GM18858 (cell line): ENCODE results near the gene NOL7.

Experiments used
- ATAC-seq: cut with Tn5 transposase; IDR thresholded peaks from one replicate; pipeline ENCODE4 v1.9.1; 2021; ENCODE audit not compliant: unreplicated experiment

Gene NOL7

DNA sequence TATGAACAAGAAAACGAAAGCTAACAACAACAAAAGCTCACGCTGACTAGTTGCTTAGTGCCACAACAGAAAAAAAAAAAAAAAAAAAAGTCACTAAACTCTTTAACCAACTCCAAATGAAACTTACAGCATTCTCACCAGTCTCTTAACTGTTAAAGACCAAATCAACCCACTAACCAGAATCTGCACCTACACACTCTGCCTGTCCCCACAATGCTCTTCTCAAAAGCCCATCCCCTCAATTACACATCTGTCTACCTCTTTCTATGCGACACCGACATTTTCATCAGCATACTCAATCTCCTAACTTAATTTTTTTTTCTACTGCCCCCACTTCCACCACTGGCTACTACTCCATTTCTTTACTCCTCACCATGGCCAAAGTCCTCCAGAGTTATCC, 34.3 kb downstream of the NOL7 start:
- ATAC-seq = no peak

- no peak for ATAC-seq
Observed at GRCh38 chr6:13653296-13653695, 38.2 kb downstream of the NOL7 start.

- ATAC-seq = no peak
Observed at GRCh38 chr6:13654496-13654895, 39.4 kb downstream of the NOL7 start.

DNA sequence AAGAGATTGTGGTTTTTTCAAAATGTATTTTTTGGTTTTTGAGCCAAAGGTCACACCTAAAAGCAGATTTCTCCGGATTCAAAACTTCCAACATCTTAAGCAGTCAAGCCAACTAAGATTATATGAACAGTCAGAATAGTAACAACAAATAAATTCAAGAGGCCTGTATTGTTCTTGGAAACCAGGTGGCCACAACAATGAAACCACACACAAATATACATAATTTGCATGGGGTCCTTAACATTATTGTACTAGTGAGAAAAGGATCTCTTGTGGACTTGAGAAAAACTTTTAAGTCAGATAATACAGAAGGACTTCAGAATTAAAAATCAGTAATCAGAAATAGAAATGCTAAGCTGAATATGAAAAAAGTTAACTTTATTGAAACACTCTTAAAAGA, 40.6 kb downstream of the NOL7 start:
- ATAC-seq = no peak

DNA sequence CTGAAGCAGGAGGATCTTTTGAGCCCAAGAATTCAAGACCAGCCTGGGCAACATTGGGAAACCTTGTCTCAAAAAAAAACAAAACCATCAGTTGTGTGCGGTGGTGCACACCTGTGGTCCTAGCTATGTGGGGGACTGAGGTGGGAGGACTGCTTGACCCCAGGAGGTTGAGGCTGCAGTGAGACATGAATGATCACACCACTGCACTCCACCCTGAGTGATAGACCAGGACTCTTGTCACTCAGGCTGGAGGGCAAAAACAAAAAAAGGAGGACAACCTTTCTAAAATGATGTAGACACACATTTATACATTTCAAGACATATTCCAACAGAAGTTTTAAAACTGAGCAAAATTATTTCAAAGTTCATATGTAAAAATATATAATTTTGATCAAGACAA, 45.1 kb downstream of the NOL7 start:
- ATAC-seq = no peak

DNA sequence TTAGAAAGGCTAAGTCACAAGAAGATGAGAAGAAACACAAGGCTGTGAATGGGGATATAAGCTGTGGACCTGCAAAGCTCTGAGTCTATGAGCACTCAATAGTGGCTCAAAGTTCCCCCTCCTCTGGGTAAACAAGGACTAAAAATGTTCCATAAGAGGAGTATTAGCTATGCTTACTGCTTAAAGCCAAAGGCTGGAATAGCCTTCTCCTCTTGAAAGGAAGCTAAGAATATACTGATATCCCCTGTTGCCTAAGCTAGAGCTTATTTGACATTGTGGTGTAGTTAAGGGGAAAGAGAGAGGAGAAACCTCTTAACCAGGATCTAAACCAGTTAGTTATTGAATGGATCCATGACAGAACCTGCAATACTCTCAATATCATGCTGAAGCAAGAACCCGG, 45.8 kb downstream of the NOL7 start:
- ATAC-seq = no peak

DNA sequence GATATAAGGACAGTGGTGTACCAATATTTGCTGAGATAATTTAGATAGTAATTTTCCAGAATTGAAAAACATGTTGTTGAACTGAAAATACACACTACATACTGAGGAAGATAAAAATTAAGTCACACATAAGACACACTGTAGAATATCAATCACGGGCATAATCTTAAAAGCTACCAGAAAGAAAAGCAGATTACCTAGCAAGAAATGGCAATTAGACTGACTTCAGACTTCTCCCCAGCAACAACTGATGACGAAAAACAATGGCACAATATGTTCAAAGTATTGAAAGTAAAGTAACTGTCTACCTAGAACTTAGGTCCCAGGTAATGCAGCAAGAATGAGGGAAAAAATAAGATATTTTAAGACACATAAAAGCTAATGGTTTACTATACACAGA, 46.5 kb downstream of the NOL7 start:
- no peak for ATAC-seq

- no peak for ATAC-seq
Observed at GRCh38 chr6:13662651-13663334, 47.7 kb downstream of the NOL7 start.

- ATAC-seq = no peak
Observed at GRCh38 chr6:13663986-13664385, 48.9 kb downstream of the NOL7 start.

DNA sequence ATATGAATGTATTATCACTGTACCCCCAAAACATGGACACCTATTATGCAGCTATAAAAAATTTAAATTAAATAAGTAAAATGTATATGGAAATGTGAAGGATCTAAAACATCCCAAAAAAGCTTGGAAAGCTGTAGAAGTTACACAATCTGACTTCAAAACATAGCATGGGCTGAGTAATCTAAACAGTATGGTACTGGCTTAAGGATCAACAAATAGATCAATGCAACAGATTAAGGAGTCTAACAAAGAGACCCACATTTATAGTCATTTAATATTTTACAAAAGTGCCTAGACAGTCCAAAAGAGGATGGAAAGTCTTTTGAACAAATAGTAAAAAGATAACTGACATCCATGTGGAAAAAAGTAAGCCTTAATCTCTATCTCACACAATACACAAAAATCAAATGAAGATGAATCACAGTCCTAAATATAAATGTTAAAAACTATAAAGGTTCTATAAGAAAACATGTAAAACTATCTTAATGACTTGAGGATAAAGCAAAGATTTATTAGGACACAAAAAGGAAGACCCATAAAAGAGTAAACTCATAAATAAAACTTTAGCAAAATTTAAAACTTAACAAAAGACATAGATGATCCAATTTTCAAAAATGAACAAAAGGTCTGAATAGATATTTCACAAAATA, 49.7 kb downstream of the NOL7 start:
- no peak for ATAC-seq

GRCh38 chr6:13666194-13667105, 51.3 kb downstream of the NOL7 start:
- ATAC-seq = no peak

GRCh38 chr6:13667655-13668054, 52.5 kb downstream of the NOL7 start:
- ATAC-seq = no peak

GRCh38 chr6:13668291-13668928, 53.3 kb downstream of the NOL7 start:
- peak; percentile 63 for ATAC-seq

GRCh38 chr6:13669476-13669875, 54.3 kb downstream of the NOL7 start:
- no peak for ATAC-seq
